SK-N-SH (cell line): ENCODE measurements around the gene NRCAM. TPM values are rescaled to one million over a fixed set of nuclear protein-coding genes. Genes with fewer than 3 reads are reported as not detected.

Source experiments
- CTCF ChIA-PET: fragments of 300-600, 350-600 bp; formaldehyde crosslinking; extraction: SDS; loops from one replicate; lab custom pipeline; 2021; lab: Yijun Ruan, JAX
- POLR2A ChIA-PET: fragments of 350-600 bp; sonication (Branson Sonifier 250); formaldehyde crosslinking; extraction: SDS; loops from one replicate; lab custom pipeline; 2020; ENCODE audit warnings: antibody characterized with exemption, inconsistent platforms; lab: Yijun Ruan, JAX
- DNase-seq: peaks from one replicate; pipeline ENCODE4 v3.0.0; 2012
- H2AFZ ChIP-seq: fragments of 200-600 bp; sonication (generic); 2 replicates; pipeline ENCODE4 v1.8.1; 2016; ENCODE audit warnings: antibody characterized with exemption, mild to moderate bottlenecking, low read depth
- H3F3A ChIP-seq: fragments of 200-600 bp; sonication (generic); replicated peaks from 2 replicates; pipeline ENCODE3; 2016; ENCODE audit warnings: antibody characterized with exemption, mild to moderate bottlenecking; ENCODE audit not compliant: insufficient read depth
- H3K27ac ChIP-seq, 2 experiments: fragments of 200-500 bp in 1 of 2; fragments of 200-600 bp in 1 of 2; sonication (Bioruptor generic) in 1 of 2; sonication (generic), shearing (Covaris generic) in 1 of 2; 2 replicates each; pipeline versions ENCODE4 v1.5.1 to v1.6.1; 2014 to 2016; ENCODE audit warnings: low read depth in 2 of 2, inconsistent platforms in 1 of 2, low read length in 1 of 2, mild to moderate bottlenecking in 1 of 2, mixed read lengths in 1 of 2
- H3K27me3 ChIP-seq: fragments of 200-600 bp; sonication (generic), shearing (Covaris generic); 2 replicates; pipeline ENCODE4 v1.6.1; 2016; ENCODE audit warnings: mixed run types; ENCODE audit not compliant: insufficient read depth
- H3K36me3 ChIP-seq, 2 experiments: fragments of 200-500 bp in 1 of 2; fragments of 200-600 bp in 1 of 2; sonication (Bioruptor generic) in 1 of 2; sonication (generic) in 1 of 2; replicated peaks in 1 of 2; 2 replicates each; pipeline versions ENCODE3 to v1.5.1; 2014 to 2016; ENCODE audit warnings: low read length in 1 of 2, mild to moderate bottlenecking in 1 of 2; ENCODE audit not compliant: insufficient read depth in 2 of 2, control insufficient read depth in 1 of 2
- H3K4me1 ChIP-seq, 2 experiments: fragments of 200-500 bp in 1 of 2; fragments of 200-600 bp in 1 of 2; sonication (Bioruptor generic) in 1 of 2; sonication (generic), shearing (Covaris generic) in 1 of 2; 2 replicates each; pipeline versions ENCODE4 v1.5.1 to v1.6.1; 2014 to 2016; ENCODE audit warnings: low read depth in 1 of 2, low read length in 1 of 2, mixed run types in 1 of 2; ENCODE audit not compliant: insufficient read depth in 2 of 2, control insufficient read depth in 1 of 2
- H3K4me2 ChIP-seq: fragments of 200-600 bp; sonication (generic), shearing (Covaris generic); 2 replicates; pipeline ENCODE4 v1.6.1; 2017; ENCODE audit warnings: mixed run types
- H3K4me3 ChIP-seq, 2 experiments: fragments of 200-500 bp in 1 of 2; fragments of 200-600 bp in 1 of 2; sonication (Bioruptor generic) in 1 of 2; sonication (generic), shearing (Covaris generic) in 1 of 2; 2 replicates each; pipeline versions ENCODE4 v1.5.1 to v1.8.1; 2014 to 2016; ENCODE audit warnings: low read depth in 2 of 2, inconsistent platforms in 1 of 2, low read length in 1 of 2, mild to moderate bottlenecking in 1 of 2, mixed read lengths in 1 of 2, moderate library complexity in 1 of 2
- H3K79me2 ChIP-seq: fragments of 200-600 bp; sonication (generic); 2 replicates; pipeline ENCODE4 v1.8.1; 2017; ENCODE audit warnings: mild to moderate bottlenecking; ENCODE audit not compliant: insufficient read depth
- H3K9ac ChIP-seq: fragments of 200-600 bp; sonication (generic); 2 replicates; pipeline ENCODE4 v1.6.1; 2017; ENCODE audit warnings: mixed run types
- H3K9me2 ChIP-seq: fragments of 200-600 bp; sonication (generic); 2 replicates; pipeline ENCODE4 v1.6.1; 2017; ENCODE audit warnings: mixed run types
- H3K9me3 ChIP-seq: fragments of 200-600 bp; sonication (generic); 2 replicates; pipeline ENCODE4 v1.6.1; 2017; ENCODE audit warnings: mixed run types, mild to moderate bottlenecking, moderate library complexity
- H4K20me1 ChIP-seq: fragments of 200-600 bp; sonication (generic); 2 replicates; pipeline ENCODE4 v1.6.1; 2017; ENCODE audit warnings: mild to moderate bottlenecking, mixed run types; ENCODE audit not compliant: insufficient read depth
- CHD2 ChIP-seq: fragments of 150-350 bp; IDR thresholded peaks from 2 replicates; pipeline ENCODE4 v1.6.1; 2018; ENCODE audit warnings: low read length; ENCODE audit not compliant: partially characterized antibody
- EP300 ChIP-seq, 2 experiments: IDR thresholded peaks; 2 replicates each; pipeline versions ENCODE4 v1.4.0 to v1.6.1; 2012; ENCODE audit warnings: borderline replicate concordance in 1 of 2, low read depth in 1 of 2, low read length in 1 of 2
- FOSL2 ChIP-seq: IDR thresholded peaks from 2 replicates; pipeline ENCODE4 v1.4.0; 2012; ENCODE audit warnings: low read depth, mild to moderate bottlenecking, moderate library complexity, borderline replicate concordance
- FOXJ3 ChIP-seq: sonication (generic); formaldehyde crosslinking; IDR thresholded peaks from 2 replicates; pipeline ENCODE4 v1.5.1; 2020; ENCODE audit warnings: mild to moderate bottlenecking, missing genetic modification reagents
- FOXM1 ChIP-seq: IDR thresholded peaks from 2 replicates; pipeline ENCODE4 v1.4.0; 2012; ENCODE audit warnings: low read depth, mild to moderate bottlenecking
- JUND ChIP-seq: IDR thresholded peaks from 2 replicates; pipeline ENCODE4 v1.4.0; 2012
- PBX3 ChIP-seq: IDR thresholded peaks from 2 replicates; pipeline ENCODE4; 2012
- POLR2AphosphoS5 ChIP-seq: IDR thresholded peaks from 2 replicates; pipeline ENCODE4 v1.6.1; 2012; ENCODE audit warnings: low read depth, low read length
- RAD21 ChIP-seq: IDR thresholded peaks from 2 replicates; pipeline ENCODE4 v1.6.1; 2012; ENCODE audit warnings: mild to moderate bottlenecking, low read length
- RCOR1 ChIP-seq: fragments of 150-350 bp; IDR thresholded peaks from 2 replicates; pipeline ENCODE4 v1.6.1; 2017; ENCODE audit warnings: antibody characterized with exemption, low read length
- RFX5 ChIP-seq: IDR thresholded peaks from 2 replicates; pipeline ENCODE4 v1.6.1; 2012; ENCODE audit warnings: mild to moderate bottlenecking, improper control_type of control experiment, low read length
- RXRA ChIP-seq: IDR thresholded peaks from 2 replicates; pipeline ENCODE4 v1.4.0; 2012; ENCODE audit warnings: low read depth, mild to moderate bottlenecking, borderline replicate concordance
- SIN3A ChIP-seq: IDR thresholded peaks from 2 replicates; pipeline ENCODE4 v1.6.1; 2012; ENCODE audit warnings: low read depth, mild to moderate bottlenecking, low read length, moderate library complexity, borderline replicate concordance
- TCF12 ChIP-seq: IDR thresholded peaks from 2 replicates; pipeline ENCODE4 v1.4.0; 2012
- TEAD4 ChIP-seq: IDR thresholded peaks from 2 replicates; pipeline ENCODE4 v1.4.0; 2012; ENCODE audit warnings: mild to moderate bottlenecking, borderline replicate concordance; ENCODE audit not compliant: insufficient read depth
- USF1 ChIP-seq: IDR thresholded peaks from 2 replicates; pipeline ENCODE4 v1.4.0; 2012; ENCODE audit warnings: low read depth, borderline replicate concordance
- WGBS: methylation state at CpG from one replicate; pipeline ENCODE4 v1.1.6; 2017; ENCODE audit warnings: low lambda C conversion rate; 5-methylcytosine and 5-hydroxymethylcytosine counted together
- polyA plus RNA-seq, 3 experiments: library from polyadenylated mRNA; depleted of rRNA; stranded (reverse); fragments of >200 nt; gene quantifications; 2 replicates each; pipeline ENCODE4 v1.2.3, GENCODE V29; 2012
- TF ChIP-seq, protein P1 (sequence below): fragments of 150-350 bp; IDR thresholded peaks from 2 replicates; pipeline ENCODE4 v1.6.1; 2017; ENCODE audit warnings: antibody characterized with exemption, low read length, low read depth, borderline replicate concordance
- TF ChIP-seq, protein P2 (sequence below): fragments of 200-600 bp; sonication (generic); IDR thresholded peaks from 2 replicates; pipeline ENCODE4 v1.6.1; 2017; ENCODE audit warnings: antibody characterized with exemption, mild to moderate bottlenecking, moderate library complexity
- TF ChIP-seq, protein P3 (sequence below): IDR thresholded peaks from 2 replicates; pipeline ENCODE4 v1.6.1; 2012; ENCODE audit warnings: mild to moderate bottlenecking, low read depth, low read length, moderate library complexity

NRCAM gene
- polyA plus RNA-seq, 1 of the 3 experiments (the other 2 are of a cell fraction): 1.1 TPM

GRCh38 chr7:108143658-108144420 is 312.4 kb downstream of the NRCAM start:
- Histone ChIP-seq H2AFZ (no peak overlapping the region), H3K27me3 (no peaks in the 10 kb centered on the region), H4K20me1 (no peaks in the 10 kb centered on the region), H3K9ac (no peak overlapping the region), H3K79me2 (no peaks in the 10 kb centered on the region), H3K9me3 (no peaks in the 10 kb centered on the region), H3F3A (no peaks in the 10 kb centered on the region), H3K4me1 (peaks cover 4 to 13% of the 10 kb centered on the region in 2 experiments; a peak in 2 of 4 replicates), H3K4me2 (no peak overlapping the region), H3K9me2 (no peaks in the 10 kb centered on the region), H3K36me3 (peaks cover 0 to 6% of the 10 kb centered on the region in 2 experiments), H3K27ac (no peak overlapping the region), H3K4me3 (no peak overlapping the region)
- TF ChIP-seq CHD2 (no peak), JUND (no peak), FOSL2 (no peak), USF1 (no peak), RXRA (no peak), PBX3 (no peak), RCOR1 (no peak), TCF12 (no peak), POLR2AphosphoS5 (no peak), TEAD4 (no peak), RAD21 (no peak), FOXJ3 (CRISPR knock-in tag) (no peak), FOXM1 (no peak), EP300 (IDR thresholded peaks at IDR 0.05; ENCODE audit: borderline replicate concordance in 1 of 2, low read depth in 1 of 2, low read length in 1 of 2) (no peak), RFX5 (no peak), SIN3A (no peak)
- TF ChIP-seq, protein P1, sequence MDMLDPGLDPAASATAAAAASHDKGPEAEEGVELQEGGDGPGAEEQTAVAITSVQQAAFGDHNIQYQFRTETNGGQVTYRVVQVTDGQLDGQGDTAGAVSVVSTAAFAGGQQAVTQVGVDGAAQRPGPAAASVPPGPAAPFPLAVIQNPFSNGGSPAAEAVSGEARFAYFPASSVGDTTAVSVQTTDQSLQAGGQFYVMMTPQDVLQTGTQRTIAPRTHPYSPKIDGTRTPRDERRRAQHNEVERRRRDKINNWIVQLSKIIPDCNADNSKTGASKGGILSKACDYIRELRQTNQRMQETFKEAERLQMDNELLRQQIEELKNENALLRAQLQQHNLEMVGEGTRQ: no peak
- TF ChIP-seq, protein P2, sequence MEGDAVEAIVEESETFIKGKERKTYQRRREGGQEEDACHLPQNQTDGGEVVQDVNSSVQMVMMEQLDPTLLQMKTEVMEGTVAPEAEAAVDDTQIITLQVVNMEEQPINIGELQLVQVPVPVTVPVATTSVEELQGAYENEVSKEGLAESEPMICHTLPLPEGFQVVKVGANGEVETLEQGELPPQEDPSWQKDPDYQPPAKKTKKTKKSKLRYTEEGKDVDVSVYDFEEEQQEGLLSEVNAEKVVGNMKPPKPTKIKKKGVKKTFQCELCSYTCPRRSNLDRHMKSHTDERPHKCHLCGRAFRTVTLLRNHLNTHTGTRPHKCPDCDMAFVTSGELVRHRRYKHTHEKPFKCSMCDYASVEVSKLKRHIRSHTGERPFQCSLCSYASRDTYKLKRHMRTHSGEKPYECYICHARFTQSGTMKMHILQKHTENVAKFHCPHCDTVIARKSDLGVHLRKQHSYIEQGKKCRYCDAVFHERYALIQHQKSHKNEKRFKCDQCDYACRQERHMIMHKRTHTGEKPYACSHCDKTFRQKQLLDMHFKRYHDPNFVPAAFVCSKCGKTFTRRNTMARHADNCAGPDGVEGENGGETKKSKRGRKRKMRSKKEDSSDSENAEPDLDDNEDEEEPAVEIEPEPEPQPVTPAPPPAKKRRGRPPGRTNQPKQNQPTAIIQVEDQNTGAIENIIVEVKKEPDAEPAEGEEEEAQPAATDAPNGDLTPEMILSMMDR: no peak
- TF ChIP-seq, protein P3, sequence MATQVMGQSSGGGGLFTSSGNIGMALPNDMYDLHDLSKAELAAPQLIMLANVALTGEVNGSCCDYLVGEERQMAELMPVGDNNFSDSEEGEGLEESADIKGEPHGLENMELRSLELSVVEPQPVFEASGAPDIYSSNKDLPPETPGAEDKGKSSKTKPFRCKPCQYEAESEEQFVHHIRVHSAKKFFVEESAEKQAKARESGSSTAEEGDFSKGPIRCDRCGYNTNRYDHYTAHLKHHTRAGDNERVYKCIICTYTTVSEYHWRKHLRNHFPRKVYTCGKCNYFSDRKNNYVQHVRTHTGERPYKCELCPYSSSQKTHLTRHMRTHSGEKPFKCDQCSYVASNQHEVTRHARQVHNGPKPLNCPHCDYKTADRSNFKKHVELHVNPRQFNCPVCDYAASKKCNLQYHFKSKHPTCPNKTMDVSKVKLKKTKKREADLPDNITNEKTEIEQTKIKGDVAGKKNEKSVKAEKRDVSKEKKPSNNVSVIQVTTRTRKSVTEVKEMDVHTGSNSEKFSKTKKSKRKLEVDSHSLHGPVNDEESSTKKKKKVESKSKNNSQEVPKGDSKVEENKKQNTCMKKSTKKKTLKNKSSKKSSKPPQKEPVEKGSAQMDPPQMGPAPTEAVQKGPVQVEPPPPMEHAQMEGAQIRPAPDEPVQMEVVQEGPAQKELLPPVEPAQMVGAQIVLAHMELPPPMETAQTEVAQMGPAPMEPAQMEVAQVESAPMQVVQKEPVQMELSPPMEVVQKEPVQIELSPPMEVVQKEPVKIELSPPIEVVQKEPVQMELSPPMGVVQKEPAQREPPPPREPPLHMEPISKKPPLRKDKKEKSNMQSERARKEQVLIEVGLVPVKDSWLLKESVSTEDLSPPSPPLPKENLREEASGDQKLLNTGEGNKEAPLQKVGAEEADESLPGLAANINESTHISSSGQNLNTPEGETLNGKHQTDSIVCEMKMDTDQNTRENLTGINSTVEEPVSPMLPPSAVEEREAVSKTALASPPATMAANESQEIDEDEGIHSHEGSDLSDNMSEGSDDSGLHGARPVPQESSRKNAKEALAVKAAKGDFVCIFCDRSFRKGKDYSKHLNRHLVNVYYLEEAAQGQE: no peak
- 92% methylated on average over 6 of the region's 6 CpGs for WGBS
- ChIA-PET CTCF (interaction anchor here (2.4 to 3.4 kb wide), 5 partner anchors 26 to 265 kb away, joined by 11 to 81 read pairs (median 29); no protein-coding TSS in a partner anchor), POLR2A (no interaction called here)
- no peak for DNase-seq
